Prostate gland (tissue), 2 donors: ENCODE measurements around the gene ATP5F1D.

Experiments
- CTCF ChIP-seq, 4 experiments: fragments of 200-600 bp in 2 of 4; fragments of 450-650 bp in 2 of 4; sonication (generic) in 2 of 4; IDR thresholded peaks; 1 replicate in 3 of 4; 2 replicates in 1 of 4; pipeline ENCODE4 v1.5.1; 2016 to 2019; ENCODE audit warnings: antibody characterized with exemption in 4 of 4, mild to moderate bottlenecking in 2 of 4, moderate library complexity in 2 of 4
- POLR2A ChIP-seq: fragments of 450-650 bp; IDR thresholded peaks from one replicate; pipeline ENCODE4 v1.6.1; 2016; ENCODE audit warnings: antibody characterized with exemption, mild to moderate bottlenecking
- POLR2AphosphoS5 ChIP-seq: sonication (generic); formaldehyde crosslinking; IDR thresholded peaks from one replicate; pipeline ENCODE4 v1.6.1; 2017; ENCODE audit warnings: antibody characterized with exemption

DNA sequence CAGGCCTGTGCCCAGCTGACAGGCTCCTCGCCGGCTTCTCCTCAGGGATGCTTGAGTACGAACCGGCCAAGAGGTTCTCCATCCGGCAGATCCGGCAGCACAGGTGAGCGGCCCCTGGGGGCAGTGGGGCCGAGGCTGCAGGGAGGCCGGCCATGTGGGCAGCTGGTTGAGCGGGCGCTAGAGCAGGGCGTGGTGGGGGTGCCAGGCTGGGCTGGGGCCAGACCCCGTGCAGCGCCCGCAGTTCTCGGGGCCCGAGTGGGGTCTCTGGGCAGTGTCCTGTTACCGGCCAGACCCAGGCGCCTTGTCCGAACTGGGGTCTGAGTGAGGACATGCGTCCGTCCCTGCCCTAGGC is 19.7 kb upstream of the ATP5F1D start:
- no peak for TF ChIP-seq CTCF (IDR thresholded peaks at IDR 0.05)
- TF ChIP-seq POLR2AphosphoS5, result no peak
- no peak for TF ChIP-seq POLR2A
